Cerebellar nuclear complex (tissue), 1 donor: ENCODE results near the gene POLR2J2.
"Not testable (repeated sequence)": the region's sequence is repeated elsewhere in the genome, so short reads cannot be mapped to it uniquely, and the experiment has no call there.

Experiments
- DNase-seq, 2 experiments: peaks; one replicate each; lab custom pipeline; 2025; lab: John Stamatoyannopoulos, UW

Gene POLR2J2

GRCh38 chr7:102671166-102671955 is at the start of gene POLR2J2:
POLR2J2 (minus strand) TSS chr7:102671663; CDS start chr7:102671601, 62 bp downstream.
- DNase-seq: not testable (repeated sequence)

GRCh38 chr7:102718491-102718890 is 47.0 kb upstream of the POLR2J2 start:
- DNase-seq: not testable (repeated sequence)

- DNase-seq: not testable (repeated sequence)
Measured at GRCh38 chr7:102715718-102716117, 44.3 kb upstream of the POLR2J2 start.

GRCh38 chr7:102714774-102715522 is 43.5 kb upstream of the POLR2J2 start:
- not testable (repeated sequence) for DNase-seq

GRCh38 chr7:102713691-102714080 is 42.2 kb upstream of the POLR2J2 start:
- not testable (repeated sequence) for DNase-seq

- DNase-seq: not testable (repeated sequence)
Measured at GRCh38 chr7:102713011-102713690, 41.7 kb upstream of the POLR2J2 start.

- DNase-seq: not testable (repeated sequence)
Measured at GRCh38 chr7:102698962-102699750, 27.7 kb upstream of the POLR2J2 start.

- DNase-seq: not testable (repeated sequence)
Measured at GRCh38 chr7:102697642-102698512, 26.4 kb upstream of the POLR2J2 start.

GRCh38 chr7:102696009-102696408 is 24.5 kb upstream of the POLR2J2 start:
- DNase-seq: not testable (repeated sequence)

GRCh38 chr7:102695033-102695552 is 23.6 kb upstream of the POLR2J2 start:
- DNase-seq: not testable (repeated sequence)

- not testable (repeated sequence) for DNase-seq
Measured at GRCh38 chr7:102694008-102694407, 22.5 kb upstream of the POLR2J2 start.

GRCh38 chr7:102690602-102691001 is 19.1 kb upstream of the POLR2J2 start:
- not testable (repeated sequence) for DNase-seq

GRCh38 chr7:102689436-102690282 is 18.2 kb upstream of the POLR2J2 start:
- DNase-seq: not testable (repeated sequence)

- not testable (repeated sequence) for DNase-seq
Measured at GRCh38 chr7:102688299-102689036, 17.0 kb upstream of the POLR2J2 start.

- DNase-seq: not testable (repeated sequence)
Measured at GRCh38 chr7:102682560-102682959, 11.1 kb upstream of the POLR2J2 start.

GRCh38 chr7:102680780-102681179 is 9.3 kb upstream of the POLR2J2 start:
- not testable (repeated sequence) for DNase-seq

- not testable (repeated sequence) for DNase-seq
Measured at GRCh38 chr7:102675545-102675944, 4.1 kb upstream of the POLR2J2 start.

- DNase-seq: not testable (repeated sequence)
Measured at GRCh38 chr7:102673447-102674067, 2.1 kb upstream of the POLR2J2 start.
